ENCODE data around the gene MYADML2. TPM values are rescaled to one million over a fixed set of nuclear protein-coding genes. Genes with fewer than 3 reads are reported as not detected.

The MYADML2 gene
- total and polyA plus RNA-seq, 10 of the 15 experiments (the other 5 are each of a cell fraction or from before 2014, with no cell fraction given): not detected

DNA sequence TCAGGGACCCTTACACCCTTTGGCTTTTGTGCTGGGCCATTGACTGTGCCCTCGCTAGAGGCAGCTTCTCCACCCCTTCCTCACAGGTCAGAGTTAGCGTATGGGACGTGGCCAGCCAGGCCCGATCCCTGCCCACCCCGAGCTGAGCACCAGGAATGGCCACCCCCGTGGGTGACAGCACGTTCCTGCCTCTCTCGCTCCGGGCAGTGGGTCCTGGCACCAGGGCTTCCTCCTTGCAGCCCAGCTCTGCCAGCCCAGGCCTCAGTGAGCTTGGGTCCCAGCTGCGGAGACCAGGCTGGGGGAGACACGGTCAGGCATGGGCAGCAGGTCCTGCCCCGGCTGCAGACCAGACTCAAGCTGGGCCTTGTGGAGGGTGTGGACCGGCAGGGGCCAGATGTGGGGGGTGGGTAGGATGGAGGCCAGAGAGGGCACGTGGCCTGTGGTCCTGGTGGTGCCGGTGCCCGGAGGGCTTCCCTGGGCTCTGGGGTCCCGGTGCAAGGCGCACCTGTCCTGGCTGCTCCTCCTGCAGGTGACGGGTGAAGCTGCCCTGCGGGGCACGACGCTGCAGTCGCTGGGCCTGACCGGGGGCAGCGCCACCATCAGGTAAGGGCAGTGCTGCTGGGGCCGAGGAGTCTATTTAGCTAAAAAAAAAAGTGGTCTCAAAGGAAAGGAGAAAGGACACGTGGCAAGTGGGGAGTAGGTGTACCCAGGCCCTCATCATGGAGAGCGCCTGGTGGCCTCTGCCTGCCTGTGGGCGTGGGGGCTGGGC, 48.6 kb upstream of the MYADML2 start (continued):
- TF ChIP-seq, protein P1, sequence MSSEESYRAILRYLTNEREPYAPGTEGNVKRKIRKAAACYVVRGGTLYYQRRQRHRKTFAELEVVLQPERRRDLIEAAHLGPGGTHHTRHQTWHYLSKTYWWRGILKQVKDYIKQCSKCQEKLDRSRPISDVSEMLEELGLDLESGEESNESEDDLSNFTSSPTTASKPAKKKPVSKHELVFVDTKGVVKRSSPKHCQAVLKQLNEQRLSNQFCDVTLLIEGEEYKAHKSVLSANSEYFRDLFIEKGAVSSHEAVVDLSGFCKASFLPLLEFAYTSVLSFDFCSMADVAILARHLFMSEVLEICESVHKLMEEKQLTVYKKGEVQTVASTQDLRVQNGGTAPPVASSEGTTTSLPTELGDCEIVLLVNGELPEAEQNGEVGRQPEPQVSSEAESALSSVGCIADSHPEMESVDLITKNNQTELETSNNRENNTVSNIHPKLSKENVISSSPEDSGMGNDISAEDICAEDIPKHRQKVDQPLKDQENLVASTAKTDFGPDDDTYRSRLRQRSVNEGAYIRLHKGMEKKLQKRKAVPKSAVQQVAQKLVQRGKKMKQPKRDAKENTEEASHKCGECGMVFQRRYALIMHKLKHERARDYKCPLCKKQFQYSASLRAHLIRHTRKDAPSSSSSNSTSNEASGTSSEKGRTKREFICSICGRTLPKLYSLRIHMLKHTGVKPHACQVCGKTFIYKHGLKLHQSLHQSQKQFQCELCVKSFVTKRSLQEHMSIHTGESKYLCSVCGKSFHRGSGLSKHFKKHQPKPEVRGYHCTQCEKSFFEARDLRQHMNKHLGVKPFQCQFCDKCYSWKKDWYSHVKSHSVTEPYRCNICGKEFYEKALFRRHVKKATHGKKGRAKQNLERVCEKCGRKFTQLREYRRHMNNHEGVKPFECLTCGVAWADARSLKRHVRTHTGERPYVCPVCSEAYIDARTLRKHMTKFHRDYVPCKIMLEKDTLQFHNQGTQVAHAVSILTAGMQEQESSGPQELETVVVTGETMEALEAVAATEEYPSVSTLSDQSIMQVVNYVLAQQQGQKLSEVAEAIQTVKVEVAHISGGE (CRISPR knock-in tag; IDR thresholded peaks at IDR 0.05): no peak

DNA sequence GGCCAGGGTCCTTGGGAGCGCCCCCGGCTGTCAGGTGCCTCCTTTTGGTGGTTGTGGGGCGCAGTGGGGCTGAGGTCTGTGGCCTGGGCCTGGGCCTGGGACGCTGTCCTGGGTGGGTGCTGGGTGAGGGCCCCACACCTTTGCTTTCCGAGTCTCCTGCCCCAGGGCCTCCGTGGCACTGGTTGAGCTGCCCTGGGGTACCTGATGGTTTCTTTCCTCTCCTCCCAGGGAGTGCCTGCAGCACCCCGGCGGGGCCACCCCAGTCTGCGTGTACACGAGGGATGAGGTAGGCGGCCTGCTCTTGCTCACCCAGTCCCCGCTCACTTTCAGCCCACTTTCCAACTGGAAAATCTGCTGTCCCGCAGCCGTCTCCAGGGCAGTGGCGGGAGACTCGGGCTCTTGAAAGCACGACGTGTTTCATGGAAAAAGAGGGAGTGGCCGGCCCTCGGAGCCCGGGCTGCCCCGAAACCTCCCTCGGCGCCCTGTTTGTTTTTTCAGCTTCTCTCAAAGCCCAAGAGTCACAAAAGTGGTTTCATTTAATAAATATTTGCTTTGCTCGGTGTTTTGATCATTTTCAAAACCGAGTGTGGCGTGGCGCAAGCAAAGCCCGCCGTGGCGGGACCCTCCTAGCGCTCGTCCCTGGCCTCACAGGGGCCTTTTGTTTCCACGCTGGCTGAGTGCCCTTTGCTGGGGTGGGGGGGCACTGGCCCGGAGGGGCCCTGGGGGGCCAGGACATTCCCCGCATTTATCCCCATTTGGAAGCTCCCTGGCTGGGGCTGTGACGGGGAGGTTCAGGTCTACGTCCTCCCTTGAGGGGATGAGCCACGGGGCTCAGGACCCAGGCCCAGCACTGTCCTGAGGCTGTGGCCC, 47.8 kb upstream of the MYADML2 start:
- intact Hi-C loops (cut with micrococcal nuclease; ENCODE audit: unreplicated experiment): no loop called here
- ChIA-PET RAD21 (ENCODE audit: unreplicated experiment) (no interaction called here), SMC1A (ENCODE audit: uncharacterized antibody, unreplicated experiment) (no interaction called here), CTCF (no interaction called here), POLR2A (no interaction called here)
- Histone ChIP-seq H3K9me3 (replicated peaks; ENCODE audit: control insufficient read depth, insufficient read depth, low read length) (no peaks in the 10 kb centered on the region), H3K36me3 (ENCODE audit: control insufficient read depth in 2 of 2, insufficient read depth in 2 of 2, low read length in 1 of 2) (peaks cover 0 to 3% of the 10 kb centered on the region in 2 experiments; a peak in 3 of 4 replicates), H3K27me3 (replicated peaks in 1 of 2; ENCODE audit: control insufficient read depth in 2 of 2, insufficient read depth in 2 of 2, low read length in 1 of 2) (no peaks in the 10 kb centered on the region), H3K4me3 (no peak overlapping the region), H3K4me1 (ENCODE audit: control insufficient read depth, insufficient read depth, low read length) (no peaks in the 10 kb centered on the region), H3K27ac (ENCODE audit: control insufficient read depth, insufficient read depth) (no peak overlapping the region), H3K9ac (ENCODE audit: control insufficient read depth, insufficient read depth, low read length) (no peak overlapping the region), H3K4me2 (ENCODE audit: control insufficient read depth, insufficient read depth) (no peak overlapping the region), H2AFZ (ENCODE audit: control insufficient read depth, low read depth, low read length) (no peak overlapping the region), H4K20me1 (ENCODE audit: control insufficient read depth, insufficient read depth) (no peaks in the 10 kb centered on the region), H3K79me2 (ENCODE audit: control insufficient read depth, insufficient read depth, low read length) (no peaks in the 10 kb centered on the region)
- in situ Hi-C loops (cut with MboI): no loop called here
- no peak for FAIRE-seq
- no peak for ATAC-seq
- 86% methylated on average over 37 of the region's 39 CpGs for WGBS (ENCODE audit: insufficient coverage, insufficient replicate concordance, low lambda C conversion rate, missing lambda C conversion rate)
- no peak for DNase-seq (ENCODE audit: low read depth, low spot score)
- BruUV-seq (replicated peaks): no TSS peak
- TF ChIP-seq IKZF1 (conservative IDR thresholded peaks at IDR 0.05) (no peak), PAX5 (IDR thresholded peaks at IDR 0.05; ENCODE audit: borderline replicate concordance, low read depth, low read length) (no peak)
- TF ChIP-seq, protein P2, sequence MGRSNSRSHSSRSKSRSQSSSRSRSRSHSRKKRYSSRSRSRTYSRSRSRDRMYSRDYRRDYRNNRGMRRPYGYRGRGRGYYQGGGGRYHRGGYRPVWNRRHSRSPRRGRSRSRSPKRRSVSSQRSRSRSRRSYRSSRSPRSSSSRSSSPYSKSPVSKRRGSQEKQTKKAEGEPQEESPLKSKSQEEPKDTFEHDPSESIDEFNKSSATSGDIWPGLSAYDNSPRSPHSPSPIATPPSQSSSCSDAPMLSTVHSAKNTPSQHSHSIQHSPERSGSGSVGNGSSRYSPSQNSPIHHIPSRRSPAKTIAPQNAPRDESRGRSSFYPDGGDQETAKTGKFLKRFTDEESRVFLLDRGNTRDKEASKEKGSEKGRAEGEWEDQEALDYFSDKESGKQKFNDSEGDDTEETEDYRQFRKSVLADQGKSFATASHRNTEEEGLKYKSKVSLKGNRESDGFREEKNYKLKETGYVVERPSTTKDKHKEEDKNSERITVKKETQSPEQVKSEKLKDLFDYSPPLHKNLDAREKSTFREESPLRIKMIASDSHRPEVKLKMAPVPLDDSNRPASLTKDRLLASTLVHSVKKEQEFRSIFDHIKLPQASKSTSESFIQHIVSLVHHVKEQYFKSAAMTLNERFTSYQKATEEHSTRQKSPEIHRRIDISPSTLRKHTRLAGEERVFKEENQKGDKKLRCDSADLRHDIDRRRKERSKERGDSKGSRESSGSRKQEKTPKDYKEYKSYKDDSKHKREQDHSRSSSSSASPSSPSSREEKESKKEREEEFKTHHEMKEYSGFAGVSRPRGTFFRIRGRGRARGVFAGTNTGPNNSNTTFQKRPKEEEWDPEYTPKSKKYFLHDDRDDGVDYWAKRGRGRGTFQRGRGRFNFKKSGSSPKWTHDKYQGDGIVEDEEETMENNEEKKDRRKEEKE (IDR thresholded peaks at IDR 0.05): no peak
- TF ChIP-seq, protein P3, sequence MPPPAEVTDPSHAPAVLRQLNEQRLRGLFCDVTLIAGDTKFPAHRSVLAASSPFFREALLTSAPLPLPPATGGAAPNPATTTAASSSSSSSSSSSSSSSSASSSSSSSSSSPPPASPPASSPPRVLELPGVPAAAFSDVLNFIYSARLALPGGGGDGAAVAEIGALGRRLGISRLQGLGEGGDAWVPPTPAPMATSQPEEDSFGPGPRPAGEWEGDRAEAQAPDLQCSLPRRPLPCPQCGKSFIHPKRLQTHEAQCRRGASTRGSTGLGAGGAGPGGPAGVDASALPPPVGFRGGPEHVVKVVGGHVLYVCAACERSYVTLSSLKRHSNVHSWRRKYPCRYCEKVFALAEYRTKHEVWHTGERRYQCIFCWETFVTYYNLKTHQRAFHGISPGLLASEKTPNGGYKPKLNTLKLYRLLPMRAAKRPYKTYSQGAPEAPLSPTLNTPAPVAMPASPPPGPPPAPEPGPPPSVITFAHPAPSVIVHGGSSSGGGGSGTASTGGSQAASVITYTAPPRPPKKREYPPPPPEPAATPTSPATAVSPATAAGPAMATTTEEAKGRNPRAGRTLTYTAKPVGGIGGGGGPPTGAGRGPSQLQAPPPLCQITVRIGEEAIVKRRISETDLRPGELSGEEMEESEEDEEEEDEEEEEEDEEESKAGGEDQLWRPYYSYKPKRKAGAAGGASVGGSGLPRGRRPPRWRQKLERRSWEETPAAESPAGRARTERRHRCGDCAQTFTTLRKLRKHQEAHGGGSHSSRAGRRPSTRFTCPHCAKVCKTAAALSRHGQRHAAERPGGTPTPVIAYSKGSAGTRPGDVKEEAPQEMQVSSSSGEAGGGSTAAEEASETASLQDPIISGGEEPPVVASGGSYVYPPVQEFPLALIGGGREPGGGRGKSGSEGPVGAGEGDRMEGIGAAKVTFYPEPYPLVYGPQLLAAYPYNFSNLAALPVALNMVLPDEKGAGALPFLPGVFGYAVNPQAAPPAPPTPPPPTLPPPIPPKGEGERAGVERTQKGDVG (CRISPR knock-in tag; IDR thresholded peaks at IDR 0.05): no peak

Data from GM12878 (cell line).